Measurements from ENCODE around the gene CRYBG1. TPM values are rescaled to one million over a fixed set of nuclear protein-coding genes. Genes with fewer than 3 reads are reported as not detected.

The CRYBG1 gene
- total RNA-seq, 4 donors from 2014 or later = 102 to 127 (median 125) TPM

DNA sequence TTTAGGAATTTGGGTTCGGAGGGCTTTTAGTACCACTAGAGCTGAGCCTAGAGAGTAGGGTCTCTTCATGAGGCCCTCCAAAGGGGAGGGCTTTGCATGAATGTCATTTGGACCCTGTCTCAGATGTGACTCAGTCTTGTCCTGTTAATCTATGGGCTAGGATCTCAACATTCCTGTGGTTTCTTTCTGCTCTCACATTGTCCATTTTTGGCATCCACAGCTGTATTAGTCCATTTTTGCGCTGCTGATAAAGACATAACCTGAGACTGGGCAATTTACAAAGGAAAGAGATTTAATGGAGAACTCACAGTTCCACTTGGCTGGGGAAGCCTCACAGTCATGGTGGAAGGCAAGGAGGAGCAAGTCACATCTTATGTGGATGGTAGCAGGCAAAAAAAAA is 61.0 kb downstream of the CRYBG1 start:
- no peak for DNase-seq (ENCODE audit: low spot score in 2 of 2)
- intact Hi-C loops (cut with DNase I; ENCODE audit: low total_unique reads) = no loop called here
- no peak overlapping the region for H3K4me3 ChIP-seq (ENCODE audit: low read depth, poor library complexity, severe bottlenecking)
- WGBS, 2 donors = 88 to 98% methylated on average over 2 of the region's 2 CpGs
- no peak for TF ChIP-seq POLR2A (IDR thresholded peaks at IDR 0.05)
- TF ChIP-seq, protein P1, sequence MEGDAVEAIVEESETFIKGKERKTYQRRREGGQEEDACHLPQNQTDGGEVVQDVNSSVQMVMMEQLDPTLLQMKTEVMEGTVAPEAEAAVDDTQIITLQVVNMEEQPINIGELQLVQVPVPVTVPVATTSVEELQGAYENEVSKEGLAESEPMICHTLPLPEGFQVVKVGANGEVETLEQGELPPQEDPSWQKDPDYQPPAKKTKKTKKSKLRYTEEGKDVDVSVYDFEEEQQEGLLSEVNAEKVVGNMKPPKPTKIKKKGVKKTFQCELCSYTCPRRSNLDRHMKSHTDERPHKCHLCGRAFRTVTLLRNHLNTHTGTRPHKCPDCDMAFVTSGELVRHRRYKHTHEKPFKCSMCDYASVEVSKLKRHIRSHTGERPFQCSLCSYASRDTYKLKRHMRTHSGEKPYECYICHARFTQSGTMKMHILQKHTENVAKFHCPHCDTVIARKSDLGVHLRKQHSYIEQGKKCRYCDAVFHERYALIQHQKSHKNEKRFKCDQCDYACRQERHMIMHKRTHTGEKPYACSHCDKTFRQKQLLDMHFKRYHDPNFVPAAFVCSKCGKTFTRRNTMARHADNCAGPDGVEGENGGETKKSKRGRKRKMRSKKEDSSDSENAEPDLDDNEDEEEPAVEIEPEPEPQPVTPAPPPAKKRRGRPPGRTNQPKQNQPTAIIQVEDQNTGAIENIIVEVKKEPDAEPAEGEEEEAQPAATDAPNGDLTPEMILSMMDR (IDR thresholded peaks at IDR 0.05) = no peak

DNA sequence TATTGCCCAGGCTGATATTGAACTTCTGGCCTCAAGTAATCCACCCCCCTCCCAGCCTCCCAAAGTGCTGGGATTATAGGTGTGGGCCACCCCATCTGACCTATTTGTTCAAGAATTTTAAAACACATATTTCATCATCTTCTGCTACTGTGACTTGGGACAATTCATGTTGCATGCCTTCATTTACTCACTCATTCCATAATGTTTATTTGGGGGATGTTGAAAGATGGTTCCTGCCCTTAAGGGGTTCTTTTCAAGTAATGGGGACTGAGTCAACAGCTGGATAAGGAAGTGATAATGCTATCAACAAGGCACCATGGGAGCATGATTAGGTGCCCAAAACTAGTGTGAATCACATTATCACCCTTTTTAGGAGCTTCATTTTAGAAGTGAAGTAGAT is 62.0 kb downstream of the CRYBG1 start:
- intact Hi-C loops (cut with DNase I; ENCODE audit: low total_unique reads) = no loop called here
- H3K4me3 ChIP-seq (ENCODE audit: low read depth, poor library complexity, severe bottlenecking) = no peak overlapping the region
- no peak for TF ChIP-seq POLR2A (IDR thresholded peaks at IDR 0.05)
- TF ChIP-seq, protein P1 (IDR thresholded peaks at IDR 0.05) = no peak
- DNase-seq (ENCODE audit: low spot score in 2 of 2) = no peak

DNA sequence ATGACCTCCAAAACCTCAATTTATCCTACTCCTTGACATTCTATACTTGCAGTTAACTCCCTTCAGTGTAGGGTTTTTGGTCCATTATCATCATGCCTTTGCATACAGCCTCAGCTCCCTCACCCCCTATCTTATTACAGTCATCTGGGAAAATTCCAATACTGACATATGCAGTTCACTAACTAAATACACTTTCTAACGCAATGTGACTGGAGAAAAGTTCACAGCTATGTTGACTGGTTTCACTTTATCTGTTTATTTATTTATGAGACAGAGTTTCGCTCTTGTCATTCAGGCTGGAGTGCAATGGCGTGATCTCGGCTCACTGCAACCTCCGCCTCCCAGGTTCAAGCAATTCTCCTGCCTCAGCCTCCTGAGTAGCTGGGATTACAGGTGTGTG is 64.9 kb downstream of the CRYBG1 start:
- 84 to 90% methylated on average over 5 of the region's 5 CpGs for WGBS, 2 donors
- no peak overlapping the region for H3K4me3 ChIP-seq (ENCODE audit: low read depth, poor library complexity, severe bottlenecking)
- intact Hi-C loops (cut with DNase I; ENCODE audit: low total_unique reads) = no loop called here
- TF ChIP-seq, protein P1 (IDR thresholded peaks at IDR 0.05) = no peak
- TF ChIP-seq POLR2A (IDR thresholded peaks at IDR 0.05) = no peak
- no peak for DNase-seq (ENCODE audit: low spot score in 2 of 2)

DNA sequence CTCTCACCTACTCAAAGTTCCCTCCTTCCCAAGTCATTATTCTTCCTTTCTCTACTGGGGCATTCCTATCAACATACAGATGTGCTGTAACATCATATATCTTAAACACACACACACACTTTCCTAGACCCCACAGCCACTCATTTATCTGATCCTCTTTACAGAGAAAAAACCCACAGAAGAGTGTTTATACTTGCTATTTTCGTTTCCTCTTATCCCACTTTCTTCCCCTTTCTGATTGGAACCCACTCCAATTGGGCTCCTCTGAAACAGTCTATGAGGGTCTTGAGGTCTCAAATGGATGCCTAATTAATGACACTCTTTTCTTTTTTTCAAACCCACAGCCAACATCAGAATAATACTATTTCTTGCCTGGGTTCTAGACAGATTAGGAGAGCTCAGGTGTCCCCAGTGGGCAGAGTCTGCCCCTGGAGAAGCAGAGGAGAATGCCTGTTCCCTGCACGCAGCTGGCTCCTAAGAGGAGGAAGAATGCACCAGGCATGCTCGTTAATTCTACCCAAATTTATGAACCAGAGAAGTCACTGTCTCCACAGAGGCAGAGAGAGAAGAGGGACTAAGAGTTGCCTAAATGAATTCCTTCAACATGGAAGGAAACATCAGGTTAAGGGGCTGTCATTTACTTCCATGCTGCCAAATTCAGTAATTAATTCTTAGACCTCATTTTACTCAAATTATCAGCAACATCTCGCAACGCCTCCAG is 65.9 kb downstream of the CRYBG1 start:
- DNase-seq (ENCODE audit: low spot score in 2 of 2) = no peak
- H3K4me3 ChIP-seq (ENCODE audit: low read depth, poor library complexity, severe bottlenecking) = no peak overlapping the region
- intact Hi-C loops (cut with DNase I; ENCODE audit: low total_unique reads) = no loop called here
- WGBS, 2 donors = 73 to 80% methylated on average over 5 of the region's 5 CpGs
- TF ChIP-seq, protein P1 (IDR thresholded peaks at IDR 0.05) = no peak
- TF ChIP-seq POLR2A (IDR thresholded peaks at IDR 0.05) = no peak

DNA sequence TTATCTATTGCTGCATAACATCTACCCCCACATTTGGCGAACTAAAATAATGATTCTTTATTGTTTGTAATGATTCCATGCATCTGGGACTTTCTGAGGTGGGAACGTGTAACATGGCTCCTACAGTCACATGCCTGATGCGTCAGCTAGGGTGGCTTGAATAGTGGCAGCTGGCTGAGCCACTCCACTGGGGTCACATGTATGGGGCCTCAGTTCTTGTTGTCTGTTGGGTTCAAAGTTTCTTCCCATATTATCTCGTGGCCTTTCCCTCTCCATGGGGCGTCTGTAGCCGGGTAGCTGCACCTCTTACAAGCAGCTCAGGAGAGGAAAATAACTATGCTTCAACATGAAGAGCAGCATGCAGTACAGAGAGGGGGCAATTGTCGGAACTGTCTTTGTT is 69.9 kb downstream of the CRYBG1 start:
- TF ChIP-seq, protein P1 (IDR thresholded peaks at IDR 0.05) = no peak
- no peak for TF ChIP-seq POLR2A (IDR thresholded peaks at IDR 0.05)
- no peak for DNase-seq (ENCODE audit: low spot score in 2 of 2)
- 88 to 90% methylated on average over 7 of the region's 7 CpGs for WGBS, 2 donors
- intact Hi-C loops (cut with DNase I; ENCODE audit: low total_unique reads) = no loop called here
- H3K4me3 ChIP-seq (ENCODE audit: low read depth, poor library complexity, severe bottlenecking) = no peak overlapping the region

DNA sequence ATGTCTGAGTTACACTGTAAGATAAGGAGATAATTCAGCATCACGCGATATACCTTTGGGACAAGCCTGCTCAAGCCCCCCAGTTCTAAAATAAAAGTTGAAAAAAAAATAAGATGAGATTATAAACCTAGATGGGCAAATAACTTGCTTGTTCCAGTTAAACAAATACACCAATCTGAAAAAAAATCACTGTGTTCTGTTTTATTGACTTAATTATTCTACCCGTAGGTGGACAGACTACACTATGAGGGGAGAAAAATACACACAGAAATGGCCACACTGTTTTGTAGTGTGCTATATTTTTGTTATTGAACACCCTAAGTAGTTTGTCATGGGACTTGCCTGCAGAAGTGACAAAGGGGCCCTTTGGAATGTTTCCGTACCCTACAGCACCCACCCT is 70.9 kb downstream of the CRYBG1 start:
- TF ChIP-seq, protein P1 (IDR thresholded peaks at IDR 0.05) = no peak
- no peak for TF ChIP-seq POLR2A (IDR thresholded peaks at IDR 0.05)
- H3K4me3 ChIP-seq (ENCODE audit: low read depth, poor library complexity, severe bottlenecking) = no peak overlapping the region

More for the DNA sequence above, 70.9 kb downstream of the CRYBG1 start:
- no peak for DNase-seq (ENCODE audit: low spot score in 2 of 2)
- WGBS, 2 donors = 91 to 97% methylated on average over 4 of the region's 4 CpGs
- intact Hi-C loops (cut with DNase I; ENCODE audit: low total_unique reads) = no loop called here

Data from lower leg skin (tissue), 4 donors.